Fibroblast of skin of left quadriceps (primary cell): ENCODE data around the gene ZFP69.

Experiments
- DNase-seq, 2 experiments: peaks; one replicate each; pipeline ENCODE4 v3.0.0-alpha.2; 2013; ENCODE audit warnings: low read depth in 2 of 2

Gene ZFP69

GRCh38 chr1:40508375-40509341 lies 31.6 kb downstream of the ZFP69 start, which contains the start of gene EXO5:
TSS of gene EXO5 (plus strand) at chr1:40508767. CDS start at chr1:40514545, 5,778 bp downstream.
- peak; percentile 40 to 42 for DNase-seq

DNA sequence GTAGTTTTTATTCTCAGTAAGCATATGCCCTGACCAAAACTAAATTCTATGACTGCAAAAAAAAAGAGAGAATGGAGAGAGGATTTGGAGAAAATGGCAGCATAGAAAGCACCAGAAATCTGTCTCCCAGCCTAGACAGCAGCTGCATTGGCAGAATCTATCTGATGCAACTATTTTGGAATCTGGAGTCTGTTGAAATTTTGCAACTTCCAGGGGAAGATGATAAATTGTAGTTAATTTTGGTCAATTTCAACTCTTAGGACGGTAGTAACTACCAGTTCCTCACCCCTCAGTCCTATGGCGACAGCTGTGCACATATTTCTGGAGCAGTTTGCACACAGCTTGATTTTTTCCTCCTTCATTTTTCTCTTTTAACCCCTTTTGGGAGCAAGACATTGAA lies 42.4 kb downstream of the ZFP69 start:
- no peak for DNase-seq

DNA sequence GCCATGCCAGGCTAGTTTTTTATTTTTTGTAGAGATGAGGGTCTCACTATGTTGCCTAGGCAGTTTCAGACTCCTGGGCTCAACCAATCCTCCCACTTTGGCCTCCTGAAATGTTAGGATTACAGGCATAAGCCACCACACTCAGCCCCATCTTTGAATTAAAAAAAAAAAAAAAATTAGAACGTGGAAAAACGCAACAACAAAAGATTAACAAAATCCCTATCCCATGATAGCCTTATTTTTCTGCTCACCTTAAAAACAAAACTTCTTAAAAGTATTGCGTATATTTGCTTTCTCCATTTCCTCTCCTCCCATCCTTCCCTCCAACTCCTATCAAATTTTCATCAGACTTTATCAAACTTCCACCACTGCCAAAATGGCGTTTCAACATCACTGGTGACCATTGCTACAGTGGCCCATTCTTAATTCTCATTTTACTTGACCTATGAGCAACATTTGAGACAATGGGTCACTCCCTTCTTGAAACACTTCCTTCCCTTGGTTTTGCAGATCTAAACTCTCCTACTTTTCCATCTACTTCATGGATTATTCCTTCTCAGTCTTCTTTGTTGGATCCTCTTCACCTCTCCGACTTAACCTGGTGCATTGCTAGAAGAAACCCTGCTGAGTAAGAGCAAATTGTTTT lies 53.8 kb downstream of the ZFP69 start:
- no peak for DNase-seq

GRCh38 chr1:40531381-40532061 lies 54.4 kb downstream of the ZFP69 start, which contains the start of gene ZNF684:
TSS of gene ZNF684 (plus strand) at chr1:40531637. CDS start at chr1:40533167, 1,530 bp downstream.
- peak; percentile 83 to 85 for DNase-seq

- DNase-seq: no peak
These were observed 54.9 kb downstream of the ZFP69 start for GRCh38 chr1:40532062-40532389.

- DNase-seq: no peak
These were observed 55.8 kb downstream of the ZFP69 start for GRCh38 chr1:40532844-40533424.

DNA sequence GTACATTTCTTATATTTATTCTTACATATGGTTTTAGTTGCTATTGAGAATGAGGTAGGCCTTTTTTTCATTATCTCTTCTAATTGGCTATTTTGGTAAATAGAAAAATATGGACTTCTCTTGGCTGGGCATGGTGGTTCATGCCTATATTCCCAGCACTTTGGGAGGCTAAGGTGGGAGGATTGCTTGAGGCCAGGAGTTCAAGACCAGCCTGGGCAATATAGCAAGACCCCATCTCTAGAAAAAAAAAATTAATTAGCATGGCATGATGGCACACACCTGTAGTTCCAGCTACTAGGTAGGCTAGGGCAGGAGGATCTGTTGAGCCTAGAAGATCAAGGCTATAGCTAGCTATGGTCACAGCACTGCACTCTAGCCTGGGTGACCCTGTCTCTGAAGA lies 57.5 kb downstream of the ZFP69 start:
- DNase-seq: no peak

DNA sequence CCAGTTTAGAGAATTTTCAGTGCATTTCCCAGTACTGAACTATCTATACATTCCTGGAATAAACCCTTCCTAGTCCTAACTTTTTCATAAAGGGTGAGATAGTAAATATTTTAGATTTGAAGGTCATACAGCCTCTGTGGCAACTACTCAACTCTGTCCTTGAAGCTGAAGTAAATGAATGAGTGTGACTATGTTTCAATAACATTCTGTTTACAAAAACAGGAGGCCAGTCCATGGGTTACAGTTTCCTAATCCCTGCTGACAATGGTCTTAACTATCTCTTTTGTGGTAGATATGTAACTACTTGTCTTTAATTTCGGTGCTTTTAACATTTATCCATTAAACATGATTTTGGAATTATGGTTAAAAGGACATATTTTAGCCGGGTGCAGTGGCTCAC lies 58.6 kb downstream of the ZFP69 start:
- no peak for DNase-seq

DNA sequence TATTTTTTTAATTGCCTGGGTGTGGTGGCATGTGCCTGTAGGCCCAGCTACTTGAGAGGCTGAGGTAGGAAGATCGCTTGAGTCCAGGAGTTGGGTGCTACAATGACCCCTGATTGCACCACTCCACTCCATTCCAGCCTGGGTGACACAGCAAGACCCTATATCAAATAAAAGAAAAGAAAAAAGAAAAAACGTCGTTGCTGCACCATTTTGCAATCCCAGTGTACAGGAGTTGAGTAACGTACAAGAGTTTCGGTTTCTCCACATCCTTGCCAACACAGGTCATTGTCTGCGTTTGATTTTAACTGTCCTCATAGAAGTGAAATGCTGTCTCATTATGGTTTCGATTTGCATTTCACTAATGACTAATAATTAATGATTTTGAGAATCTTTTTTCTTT lies 62.2 kb downstream of the ZFP69 start:
- no peak for DNase-seq
